DOHH2 (cell line): Measurements from ENCODE around the gene C14orf180.

Source experiments
- EZH2phosphoT487 ChIP-seq: fragments of 200-600 bp; sonication (generic); IDR thresholded peaks from 2 replicates; pipeline ENCODE4 v1.6.1; 2017; ENCODE audit warnings: borderline replicate concordance, mild to moderate bottlenecking, antibody characterized with exemption, low read length, moderate library complexity, mixed read lengths
- TF ChIP-seq, protein P1 (sequence below): fragments of 200-600 bp; sonication (generic); IDR thresholded peaks from one replicate; pipeline ENCODE4 v1.5.1; 2014; ENCODE audit warnings: antibody characterized with exemption, mild to moderate bottlenecking, low read depth, low read length; ENCODE audit not compliant: poor library complexity, severe bottlenecking

DNA sequence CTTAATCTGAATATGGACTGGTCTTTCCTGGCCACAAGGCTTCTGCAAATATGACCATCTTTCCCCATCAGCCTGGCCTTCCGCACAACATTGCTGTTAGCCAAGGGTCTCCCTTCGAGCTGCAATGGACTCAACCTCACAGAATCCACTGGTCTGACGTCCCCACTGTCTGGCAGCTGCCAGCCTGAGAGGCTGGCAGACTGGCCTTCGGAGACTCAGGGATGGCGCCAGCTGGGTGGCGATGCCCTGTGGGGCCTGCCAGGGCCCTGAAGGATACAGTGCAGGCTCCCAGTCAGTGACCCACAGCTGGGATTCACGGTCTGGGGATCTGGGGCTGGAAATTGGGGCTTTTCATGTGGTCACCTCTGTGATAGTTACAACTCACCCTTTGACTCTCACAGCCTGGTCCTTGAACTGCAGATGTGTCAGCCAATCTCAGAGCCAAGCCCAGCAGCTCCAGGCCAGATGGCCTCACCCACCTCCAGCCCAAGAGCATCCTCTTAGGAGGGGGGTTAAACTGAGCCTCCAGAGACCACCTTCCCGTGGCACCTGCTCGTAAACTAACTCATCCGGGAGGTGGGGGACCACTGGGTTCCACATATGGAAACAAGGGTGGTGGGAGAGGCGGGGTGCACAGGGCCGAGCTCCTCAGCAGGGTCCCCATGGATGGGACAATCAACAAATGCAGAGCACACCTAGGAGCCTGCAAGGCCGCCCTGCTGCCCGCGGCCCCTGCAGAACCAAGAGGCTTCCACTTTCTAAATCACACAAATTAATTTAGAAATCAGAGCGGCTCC, 21.1 kb upstream of the C14orf180 start:
- TF ChIP-seq, protein P1, sequence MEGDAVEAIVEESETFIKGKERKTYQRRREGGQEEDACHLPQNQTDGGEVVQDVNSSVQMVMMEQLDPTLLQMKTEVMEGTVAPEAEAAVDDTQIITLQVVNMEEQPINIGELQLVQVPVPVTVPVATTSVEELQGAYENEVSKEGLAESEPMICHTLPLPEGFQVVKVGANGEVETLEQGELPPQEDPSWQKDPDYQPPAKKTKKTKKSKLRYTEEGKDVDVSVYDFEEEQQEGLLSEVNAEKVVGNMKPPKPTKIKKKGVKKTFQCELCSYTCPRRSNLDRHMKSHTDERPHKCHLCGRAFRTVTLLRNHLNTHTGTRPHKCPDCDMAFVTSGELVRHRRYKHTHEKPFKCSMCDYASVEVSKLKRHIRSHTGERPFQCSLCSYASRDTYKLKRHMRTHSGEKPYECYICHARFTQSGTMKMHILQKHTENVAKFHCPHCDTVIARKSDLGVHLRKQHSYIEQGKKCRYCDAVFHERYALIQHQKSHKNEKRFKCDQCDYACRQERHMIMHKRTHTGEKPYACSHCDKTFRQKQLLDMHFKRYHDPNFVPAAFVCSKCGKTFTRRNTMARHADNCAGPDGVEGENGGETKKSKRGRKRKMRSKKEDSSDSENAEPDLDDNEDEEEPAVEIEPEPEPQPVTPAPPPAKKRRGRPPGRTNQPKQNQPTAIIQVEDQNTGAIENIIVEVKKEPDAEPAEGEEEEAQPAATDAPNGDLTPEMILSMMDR = no peak
- no peak for TF ChIP-seq EZH2phosphoT487
